Activated CD4-positive, alpha-beta T cell treated with anti-CD3 and anti-CD28 coated beads for 4 hours (primary cell): ENCODE results near the gene JMJD6.
"Not testable (repeated sequence)": the region's sequence is repeated elsewhere in the genome, so short reads cannot be mapped to it uniquely, and the experiment has no call there.

Source experiments
- DNase-seq, 2 donors: peaks; one replicate each; pipeline ENCODE4 v3.0.0-alpha.2; 2020

The JMJD6 gene

GRCh38 chr17:76736349-76737081, 10.1 kb upstream of the JMJD6 start:
- DNase-seq: peak; percentile 64 to 72

GRCh38 chr17:76735586-76736348, 9.4 kb upstream of the JMJD6 start:
- no peak for DNase-seq

- DNase-seq: no peak
These were observed 8.6 kb upstream of the JMJD6 start for GRCh38 chr17:76735006-76735405.

DNA sequence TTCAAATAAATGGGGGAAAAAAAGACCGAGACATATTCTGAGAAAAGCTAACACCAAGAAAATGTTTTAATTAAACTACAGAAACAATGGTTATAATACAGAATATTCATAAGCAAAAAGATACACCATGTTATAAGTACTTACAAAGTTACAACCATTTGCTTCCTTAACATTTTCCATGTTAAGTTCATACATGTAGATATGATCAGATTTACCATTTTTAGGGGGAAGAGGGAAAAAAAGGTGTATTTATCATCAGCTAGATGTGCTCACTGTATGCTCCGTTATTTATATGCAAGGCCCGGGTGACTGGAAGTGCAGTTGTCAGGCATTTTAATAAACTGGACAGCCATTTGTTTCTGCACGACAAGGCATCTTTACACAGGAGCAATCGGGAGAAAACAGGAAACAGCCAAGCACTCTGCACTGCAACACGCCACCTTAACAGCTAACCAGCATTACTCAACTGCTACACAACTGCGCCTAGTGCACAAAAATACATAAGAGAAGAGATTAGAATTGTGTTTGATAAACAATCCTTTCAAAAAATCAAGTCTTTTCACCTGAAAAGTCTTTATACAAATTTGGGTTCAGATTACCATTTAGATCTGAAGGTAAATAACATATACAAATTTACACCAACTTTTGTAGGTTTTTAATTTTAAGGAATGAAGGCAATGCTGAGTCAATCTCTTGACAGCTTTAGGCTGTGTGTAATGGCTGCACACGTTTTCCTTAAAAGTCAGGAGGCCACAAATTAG, 7.9 kb upstream of the JMJD6 start:
- no peak for DNase-seq

- no peak for DNase-seq
These were observed 7.2 kb upstream of the JMJD6 start for GRCh38 chr17:76733618-76733957.

GRCh38 chr17:76732734-76733617, 6.6 kb upstream of the JMJD6 start:
- DNase-seq: no peak

DNA sequence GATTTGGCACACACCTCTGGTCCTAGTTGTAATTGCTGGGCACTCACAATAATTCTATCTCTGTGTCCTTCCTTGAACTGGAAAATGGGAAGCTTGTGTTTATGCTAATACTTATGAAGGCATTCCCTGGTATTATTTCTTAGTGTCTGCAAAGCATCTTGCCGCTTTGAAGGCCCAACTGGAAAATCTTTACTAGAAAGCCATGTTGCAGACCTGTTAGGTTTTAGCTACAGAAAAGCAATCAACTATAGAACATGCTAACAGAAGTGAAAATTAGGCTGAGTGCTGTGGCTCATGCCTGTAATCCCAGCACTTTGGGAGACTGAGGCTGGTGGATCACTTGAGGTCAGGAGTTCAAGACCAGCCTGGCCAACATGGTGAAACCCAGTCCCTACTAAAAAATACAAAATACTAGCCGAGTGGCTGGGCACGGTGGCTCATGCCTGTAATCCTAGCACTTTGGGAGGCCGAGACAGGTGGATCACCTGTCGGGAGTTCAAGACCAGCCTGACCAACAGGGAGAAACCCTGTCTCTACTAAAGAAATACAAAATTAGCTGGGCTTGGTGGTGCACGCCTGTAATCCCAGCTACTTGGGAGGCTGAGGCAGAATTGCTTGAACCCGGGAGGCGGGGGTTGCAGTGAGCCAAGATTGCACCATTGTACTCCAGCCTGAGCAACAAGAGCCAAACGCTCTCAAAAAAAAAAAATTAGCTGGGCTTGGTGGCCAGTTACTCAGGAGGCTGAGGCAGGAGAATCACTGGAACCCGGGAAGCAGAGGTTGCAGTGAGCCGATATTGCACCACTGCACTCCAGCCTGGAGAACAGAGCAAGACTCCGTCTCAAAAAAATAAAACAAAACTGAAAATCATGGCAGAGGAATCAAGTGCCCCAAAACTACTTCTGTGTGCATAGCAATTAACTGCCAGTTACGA, 5.7 kb upstream of the JMJD6 start:
- not testable (repeated sequence) for DNase-seq

DNA sequence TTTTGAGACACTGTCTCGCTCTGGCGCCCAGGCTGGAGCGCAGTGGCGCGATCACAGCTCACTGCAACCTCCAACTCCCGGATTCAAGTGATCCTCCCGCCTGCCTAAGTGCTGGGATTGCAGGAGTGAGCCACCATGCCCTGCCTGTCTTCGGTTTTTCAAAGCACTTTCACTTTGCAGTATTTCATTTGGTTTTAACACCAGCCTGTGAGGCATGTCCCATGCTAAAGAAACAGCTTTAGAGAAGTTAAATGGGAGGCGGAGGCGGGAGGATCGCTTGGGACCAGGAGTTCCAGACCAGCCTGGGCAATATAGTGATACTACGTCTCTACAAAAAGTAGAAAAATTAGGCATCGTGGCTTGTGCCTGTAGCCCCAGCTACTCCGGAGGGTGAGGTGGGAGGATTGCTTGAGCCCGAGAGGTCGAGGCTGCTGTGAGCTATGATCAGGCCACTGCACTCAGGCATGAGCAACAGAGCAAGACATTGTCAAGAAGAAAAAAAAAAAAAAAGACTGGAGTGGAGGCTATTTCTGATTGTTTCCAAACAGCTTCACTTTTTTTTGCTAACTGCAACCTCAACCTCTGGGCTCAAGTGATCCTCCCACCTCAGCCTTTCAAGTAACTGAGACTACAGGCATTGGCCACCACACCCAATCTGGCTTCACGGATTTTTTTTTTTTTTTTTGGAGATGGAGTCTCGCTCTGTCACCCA, 1.5 kb upstream of the JMJD6 start:
- no peak for DNase-seq

DNA sequence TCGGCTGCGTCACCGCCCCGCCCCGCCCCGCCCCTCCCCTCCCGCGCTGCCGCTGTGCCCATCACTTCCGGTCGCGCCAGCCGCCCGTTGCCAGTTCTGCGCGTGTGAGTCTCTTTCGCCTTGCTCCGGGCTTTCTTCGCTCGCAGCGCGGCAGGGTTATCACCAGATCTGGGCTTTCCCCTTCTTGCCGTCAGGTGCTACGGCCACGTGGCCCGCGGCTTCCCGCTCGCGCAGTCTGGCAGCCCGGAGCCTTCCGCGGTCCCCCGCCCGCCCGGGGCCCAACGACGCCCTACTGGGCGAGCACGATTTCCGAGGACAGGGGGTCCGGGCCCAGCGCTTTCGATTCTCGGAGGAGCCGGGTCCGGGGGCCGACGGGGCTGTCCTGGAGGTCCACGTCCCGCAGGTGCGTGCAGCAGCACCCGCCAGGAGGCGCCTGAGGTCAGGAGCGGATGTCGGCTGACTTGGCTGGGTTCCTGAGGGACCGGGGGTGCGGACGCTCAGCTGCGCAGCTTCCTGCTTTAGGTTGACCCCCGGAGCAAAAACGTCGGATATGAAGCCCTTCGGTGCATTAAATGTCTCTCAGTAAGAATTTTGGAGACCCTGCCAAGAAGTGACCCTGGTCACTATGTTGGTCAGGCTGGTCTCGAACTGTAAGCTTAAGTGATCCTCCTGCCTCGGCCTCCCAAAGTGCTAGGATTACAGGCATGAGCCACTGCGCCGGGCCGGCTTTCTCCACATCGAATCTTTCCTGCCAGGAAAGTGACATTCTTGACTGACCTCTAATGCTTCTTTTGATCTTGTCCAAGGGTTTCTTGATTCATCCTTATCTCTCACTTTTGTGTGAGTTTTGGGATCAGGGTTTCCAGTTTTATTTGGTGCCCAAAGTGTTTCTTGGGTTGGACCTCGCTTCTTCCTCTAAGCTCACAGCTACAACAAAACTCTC, 641 bp upstream of the JMJD6 start, which contains the start of gene METTL23:
TSS of gene METTL23 (plus strand) at position 64 of the 943 bp plus-strand sequence. CDS start 2,872 bp downstream, outside the sequence.
- peak; percentile 74 to 77 for DNase-seq

DNA sequence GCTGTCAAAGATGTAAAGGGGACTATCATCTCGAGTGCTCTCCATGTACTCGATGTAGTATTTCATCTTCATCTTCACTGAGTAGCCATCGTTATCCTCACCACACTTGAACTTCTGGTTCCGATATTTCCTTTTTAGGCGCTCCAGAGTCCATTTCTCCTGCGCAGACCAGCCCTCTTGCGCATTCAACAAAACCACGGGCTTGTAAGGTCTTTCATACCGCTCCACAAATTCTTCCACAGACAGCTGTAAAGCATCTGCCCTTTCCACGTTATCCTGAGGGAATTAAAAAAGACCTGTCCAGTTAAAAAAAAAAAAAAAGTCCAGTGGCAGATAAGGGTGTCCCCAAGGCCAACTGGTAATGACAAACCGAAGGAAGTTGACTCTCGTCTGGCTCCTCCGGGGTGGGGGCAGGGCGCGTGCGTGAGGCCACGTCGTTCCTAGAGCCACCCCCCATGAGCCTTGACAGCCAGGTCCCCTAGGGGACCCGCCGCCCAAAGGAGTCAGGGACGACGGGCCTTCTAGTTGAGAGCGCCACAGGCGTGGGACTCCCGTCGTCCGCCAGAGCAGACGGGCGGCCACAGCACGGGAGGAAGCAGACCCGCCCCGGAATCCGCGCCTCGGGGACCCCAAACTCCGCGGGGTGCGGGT, 701 bp downstream of the JMJD6 start:
- peak; percentile 66 to 68 for DNase-seq

GRCh38 chr17:76723812-76724211, 2.6 kb downstream of the JMJD6 start:
- no peak for DNase-seq

- not testable (repeated sequence) for DNase-seq
These were observed 3.4 kb downstream of the JMJD6 start for GRCh38 chr17:76722977-76723376.

GRCh38 chr17:76722279-76722678, 4.1 kb downstream of the JMJD6 start:
- no peak for DNase-seq

DNA sequence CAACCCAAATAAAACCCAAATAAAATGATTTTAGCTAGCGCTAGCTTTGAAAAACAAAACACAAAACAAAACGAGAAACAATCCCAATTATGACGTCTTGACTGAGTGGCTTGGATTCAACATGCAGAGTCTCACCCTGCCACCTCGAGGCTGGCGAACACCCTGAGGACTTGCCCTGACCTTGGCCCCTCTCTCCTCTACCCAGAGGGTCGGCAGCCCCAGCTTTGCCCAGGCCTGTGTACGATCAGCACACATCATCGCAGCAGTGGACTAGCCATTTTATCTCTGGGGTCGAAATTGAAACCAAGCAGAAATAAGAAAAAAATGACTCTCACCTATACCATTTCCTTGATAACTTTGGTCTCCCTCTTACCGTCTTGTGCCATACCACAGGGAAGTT, 4.9 kb downstream of the JMJD6 start:
- DNase-seq: no peak

DNA sequence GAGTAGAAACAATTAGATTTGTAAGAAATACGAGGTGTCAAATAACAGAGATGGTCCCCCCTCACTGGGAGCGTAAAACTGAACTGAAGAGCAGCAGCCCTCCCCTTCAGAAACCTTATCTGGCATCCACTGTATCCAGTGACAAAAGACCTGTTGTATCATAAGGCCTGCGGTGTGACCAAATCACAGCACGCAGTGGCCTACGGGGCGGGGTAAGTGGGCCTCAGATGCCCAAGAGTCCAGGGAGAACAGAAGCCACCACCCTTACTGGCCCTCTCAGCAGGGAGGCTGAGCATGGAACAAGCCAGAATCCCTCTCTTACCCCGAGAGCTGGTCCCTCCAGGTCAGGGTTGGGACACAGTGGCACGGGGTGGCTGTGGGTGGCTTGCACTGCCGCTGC, 5.5 kb downstream of the JMJD6 start:
- no peak for DNase-seq

DNA sequence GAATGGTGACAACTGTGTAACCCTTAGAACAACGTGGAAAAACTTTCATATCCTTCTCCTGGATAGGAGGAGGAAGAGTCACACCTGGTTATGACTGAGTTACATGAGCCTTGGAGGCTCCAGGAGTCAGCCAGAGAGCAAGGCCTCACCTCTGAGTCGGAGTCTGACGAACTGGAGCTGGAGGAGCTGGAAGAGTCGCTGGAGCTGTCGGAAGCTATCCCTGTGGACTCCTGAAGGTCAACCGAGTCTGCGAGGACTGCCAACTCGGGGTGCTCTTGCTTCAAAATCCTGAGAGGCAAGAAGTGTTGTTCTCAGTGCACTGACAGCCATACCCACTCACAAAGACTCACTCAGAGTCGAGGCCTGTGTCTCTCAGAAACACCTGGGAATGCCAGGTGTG, 6.2 kb downstream of the JMJD6 start:
- no peak for DNase-seq

DNA sequence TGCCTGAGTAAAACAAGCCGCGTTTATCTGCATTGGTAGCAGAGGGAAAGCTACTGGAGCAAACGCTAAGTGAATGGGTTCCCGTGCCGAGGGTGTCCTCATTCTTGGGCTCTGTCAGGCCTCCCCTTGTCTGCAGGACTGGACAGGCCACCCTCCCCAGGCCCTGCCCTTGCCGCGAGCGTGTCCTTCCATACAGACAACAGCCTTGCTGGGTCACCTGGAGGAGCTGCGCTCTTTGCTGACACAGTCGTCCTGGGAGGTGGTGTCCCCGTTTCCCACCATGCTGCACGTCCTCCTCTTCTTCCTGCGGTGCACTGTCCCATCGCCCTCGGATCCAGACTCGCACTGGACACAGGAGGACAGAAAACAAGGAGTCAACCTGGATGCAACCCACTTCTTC, 7.9 kb downstream of the JMJD6 start:
- DNase-seq: no peak

DNA sequence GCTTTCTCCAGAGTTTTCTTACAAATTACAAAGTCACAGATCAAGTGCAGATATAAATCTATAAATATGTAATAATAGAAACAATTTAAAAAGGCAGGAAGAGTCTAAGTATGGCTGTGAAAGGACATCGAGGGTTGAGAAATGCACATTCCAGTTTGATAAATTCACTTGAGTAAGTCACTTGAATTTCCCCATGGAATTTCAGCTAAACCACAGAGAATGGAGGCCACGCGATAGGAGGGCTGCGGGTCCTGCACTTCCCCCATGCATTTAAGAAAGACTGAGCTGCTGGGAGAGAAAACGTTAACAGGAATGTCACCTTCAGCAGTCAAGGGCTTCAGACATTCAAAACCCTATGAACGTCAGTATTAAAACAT, 9.6 kb downstream of the JMJD6 start:
- DNase-seq: no peak
